HepG2 (cell line): ENCODE data around the gene NISCH. TPM values are rescaled to one million over a fixed set of nuclear protein-coding genes. Genes with fewer than 3 reads are reported as not detected.
A peak's percentile ranks its signal among the peaks of the same experiment; 100 is the strongest.

Source experiments
- BORCS8-MEF2B ChIP-seq: sonication (generic); formaldehyde crosslinking; IDR thresholded peaks from 2 replicates; pipeline ENCODE4 v1.8.0; 2022; ENCODE audit warnings: mild to moderate bottlenecking, missing genetic modification reagents
- CREB1 ChIP-seq, 2 experiments: fragments of 450-650 bp in 1 of 2; IDR thresholded peaks; 2 replicates each; pipeline ENCODE4 v1.6.1; 2016 to 2017; ENCODE audit warnings: control low read depth in 1 of 2, mild to moderate bottlenecking in 1 of 2, missing compliant biosample characterization in 1 of 2, missing genetic modification characterization in 1 of 2
- HNRNPH1 ChIP-seq: fragments of 200-400 bp; formaldehyde crosslinking; optimal IDR thresholded peaks from 2 replicates; pipeline ENCODE3; 2017; ENCODE audit warnings: mild to moderate bottlenecking, low read depth, low read length
- HNRNPLL ChIP-seq: fragments of 200-400 bp; formaldehyde crosslinking; IDR thresholded peaks from 2 replicates; pipeline ENCODE4 v1.6.1; 2017; ENCODE audit warnings: mild to moderate bottlenecking, low read depth, low read length; ENCODE audit not compliant: poor library complexity, severe bottlenecking
- ISL2 ChIP-seq: sonication (generic); formaldehyde crosslinking; IDR thresholded peaks from 2 replicates; pipeline ENCODE4 v1.5.0; 2020; ENCODE audit warnings: missing genetic modification reagents
- JDP2 ChIP-seq: sonication (generic); formaldehyde crosslinking; IDR thresholded peaks from 2 replicates; pipeline ENCODE4 v1.8.1; 2022; ENCODE audit warnings: missing genetic modification reagents, borderline replicate concordance
- MBNL3 ChIP-seq: fragments of 250-450 bp; sonication (Bioruptor Pico); conservative IDR thresholded peaks from 2 replicates; pipeline ENCODE4 v1.8.0; 2022; ENCODE audit warnings: mild to moderate bottlenecking, inconsistent platforms
- NCOR1 ChIP-seq: fragments of 200-600 bp; sonication (generic); IDR thresholded peaks from 2 replicates; pipeline ENCODE4 v1.7.0; 2017; ENCODE audit warnings: antibody characterized with exemption, low read length, borderline replicate concordance
- PAX8 ChIP-seq: sonication (generic); formaldehyde crosslinking; IDR thresholded peaks from 2 replicates; pipeline ENCODE4 v1.8.0; 2022; ENCODE audit warnings: mild to moderate bottlenecking, missing genetic modification reagents, borderline replicate concordance
- PLSCR1 ChIP-seq: sonication (generic); formaldehyde crosslinking; IDR thresholded peaks from 2 replicates; pipeline ENCODE4 v1.5.0; 2020; ENCODE audit warnings: missing genetic modification reagents, mild to moderate bottlenecking, borderline replicate concordance
- PRDM10 ChIP-seq: sonication (generic); formaldehyde crosslinking; IDR thresholded peaks from 2 replicates; pipeline ENCODE4 v1.4.0; 2020; ENCODE audit warnings: low read depth, missing genetic modification reagents
- RAD21 ChIP-seq: fragments of 450-650 bp; formaldehyde crosslinking; IDR thresholded peaks from 2 replicates; pipeline ENCODE4 v1.5.0; 2020; ENCODE audit warnings: mild to moderate bottlenecking
- ZNF101 ChIP-seq: sonication (generic); formaldehyde crosslinking; IDR thresholded peaks from 2 replicates; pipeline ENCODE4 v1.4.0; 2020; ENCODE audit warnings: mild to moderate bottlenecking, low read depth, missing genetic modification reagents, borderline replicate concordance
- ZNF12 ChIP-seq: sonication (generic); formaldehyde crosslinking; IDR thresholded peaks from 2 replicates; pipeline ENCODE4 v1.5.0; 2020; ENCODE audit warnings: missing genetic modification reagents
- ZNF224 ChIP-seq: sonication (generic); formaldehyde crosslinking; IDR thresholded peaks from 2 replicates; pipeline ENCODE4 v1.5.0; 2020; ENCODE audit warnings: mild to moderate bottlenecking, missing genetic modification reagents
- ZNF598 ChIP-seq: sonication (generic); formaldehyde crosslinking; IDR thresholded peaks from 2 replicates; pipeline ENCODE4 v1.5.1; 2020; ENCODE audit warnings: mild to moderate bottlenecking, missing genetic modification reagents, borderline replicate concordance
- ZNF609 ChIP-seq: sonication (generic); formaldehyde crosslinking; IDR thresholded peaks from 2 replicates; pipeline ENCODE4 v1.4.0; 2020; ENCODE audit warnings: mild to moderate bottlenecking, missing genetic modification reagents, borderline replicate concordance
- ZNF777 ChIP-seq: sonication (generic); formaldehyde crosslinking; IDR thresholded peaks from 2 replicates; pipeline ENCODE4 v1.4.0; 2020; ENCODE audit warnings: missing genetic modification reagents
- polyA plus RNA-seq, 8 experiments: library from polyadenylated mRNA; depleted of rRNA in 3 of 8; stranded (reverse) in 7 of 8; unstranded in 1 of 8; fragments of >200 nt; fragmentation: Illumina TruSeq in 4 of 8; extraction: Trizol in 4 of 8; gene quantifications; 2 replicates each; pipeline versions ENCODE4 v1.2.1 to v1.2.3, GENCODE V29; 2011 to 2016; ENCODE audit warnings: low read depth in 4 of 8, missing spikeins in 1 of 8, mixed read lengths in 1 of 8; ENCODE audit not compliant: insufficient read depth in 1 of 8
- total RNA-seq, 5 experiments: library from RNA; depleted of rRNA; stranded (reverse); fragments of >200 nt; fragmentation: Illumina TruSeq; extraction: Trizol; gene quantifications; 2 replicates each; pipeline ENCODE4 v1.2.3, GENCODE V29; 2016; ENCODE audit warnings: low read depth in 1 of 5

Gene NISCH
- total and polyA plus RNA-seq, 2 of the 13 experiments (the other 11 are each of a cell fraction or from before 2014, with no cell fraction given) = 27.0 to 47.6 TPM

GRCh38 chr3:52444860-52445793 lies 10.3 kb upstream of the NISCH start, which contains the start of gene SEMA3G (continued):
- TF ChIP-seq MBNL3 (CRISPR knock-in tag) = no peak
- no peak; the same call in 1 of the 2 replicates for TF ChIP-seq ZNF224 (CRISPR knock-in tag)
- peak; percentile 36 for TF ChIP-seq HNRNPLL
- TF ChIP-seq NCOR1 = no peak
- no peak for TF ChIP-seq PAX8 (CRISPR knock-in tag)
- no peak for TF ChIP-seq PLSCR1 (CRISPR knock-in tag)
- no peak for TF ChIP-seq ZNF101
- TF ChIP-seq ZNF12 (CRISPR knock-in tag) = no peak
- peak; percentile 17; the same call in 1 of the 2 replicates for TF ChIP-seq ZNF598 (CRISPR knock-in tag)
- TF ChIP-seq HNRNPH1 = no peak
- 0 out of 2 replicates have a peak, but pooled peaks have one; percentile 25 for TF ChIP-seq PRDM10 (CRISPR knock-in tag)
- TF ChIP-seq ISL2 (CRISPR knock-in tag) = 0 out of 2 replicates have a peak, but pooled peaks have one; percentile 17
- peak; percentile 58; the same call in 1 of the 2 replicates for TF ChIP-seq ZNF609 (CRISPR knock-in tag)
- TF ChIP-seq BORCS8-MEF2B (CRISPR knock-in tag) = peak; percentile 55; the same call in 1 of the 2 replicates
- TF ChIP-seq ZNF777 (CRISPR knock-in tag) = no peak
- no peak for TF ChIP-seq JDP2 (CRISPR knock-in tag)
- no peak for TF ChIP-seq CREB1 (IDR thresholded peaks at IDR 0.05)
- TF ChIP-seq CREB1 (CRISPR knock-in tag; IDR thresholded peaks at IDR 0.05) = no peak
- TF ChIP-seq RAD21 (CRISPR knock-in tag) = peak; percentile 40; the same call in 1 of the 2 replicates
